ENCODE results near the gene PDE11A.
A peak's percentile ranks its signal among the peaks of the same experiment; 100 is the strongest.
"Not testable (repeated sequence)": the region's sequence is repeated elsewhere in the genome, so short reads cannot be mapped to it uniquely, and the experiment has no call there.

Gene PDE11A

DNA sequence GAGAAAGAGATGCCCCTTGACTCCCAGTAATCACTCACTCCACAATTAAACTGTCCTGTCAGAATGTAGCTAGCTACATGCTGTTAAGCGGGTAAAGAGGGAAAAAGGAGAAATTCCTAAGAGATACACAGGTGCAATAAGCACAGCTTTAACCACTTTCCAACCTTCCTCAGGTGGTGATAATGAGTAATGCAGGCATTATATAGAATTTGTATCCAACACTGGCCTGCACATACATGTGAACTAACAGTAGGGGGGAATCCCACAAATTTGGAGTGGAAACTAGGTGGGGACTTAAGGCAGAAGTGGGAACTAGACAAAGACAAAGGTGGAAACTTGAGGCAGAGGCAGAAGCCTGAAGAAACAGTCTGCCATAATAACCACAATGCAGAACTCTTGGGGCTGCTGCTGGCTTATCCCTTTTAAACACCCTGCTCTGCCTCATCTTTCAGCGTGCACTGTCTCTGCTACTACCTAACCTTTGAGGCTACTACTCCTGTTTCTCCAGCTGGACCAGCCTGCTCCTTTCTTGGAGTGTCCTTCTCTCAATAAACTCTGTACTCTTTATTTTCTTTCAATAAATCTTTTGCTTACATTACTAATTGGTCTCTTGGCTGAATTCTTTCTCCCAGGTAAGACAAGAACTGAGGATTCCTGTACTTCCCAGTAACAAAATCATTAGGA lies 259.7 kb downstream of the PDE11A start:
- no peak for DNase-seq (ENCODE audit: low read depth)

DNA sequence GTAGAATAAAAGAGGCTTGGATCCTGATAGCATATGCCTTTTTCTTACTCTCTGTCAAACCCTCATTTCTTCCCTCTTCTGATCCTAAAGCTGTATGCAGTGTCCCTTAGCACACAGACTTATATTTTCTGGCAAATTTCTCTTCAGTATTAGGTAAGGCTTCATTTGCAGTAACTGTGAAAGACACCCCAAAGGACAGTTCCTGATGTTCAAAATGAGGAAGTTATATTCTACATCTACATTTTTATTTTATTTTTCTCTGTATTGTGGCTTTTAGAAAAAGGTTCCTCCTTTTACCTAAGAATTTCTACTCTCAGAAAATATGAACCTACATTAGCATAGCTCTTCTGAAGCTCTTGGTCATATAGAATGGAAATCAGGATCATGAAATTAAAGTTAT lies 261.7 kb downstream of the PDE11A start:
- no peak for DNase-seq (ENCODE audit: low read depth)

DNA sequence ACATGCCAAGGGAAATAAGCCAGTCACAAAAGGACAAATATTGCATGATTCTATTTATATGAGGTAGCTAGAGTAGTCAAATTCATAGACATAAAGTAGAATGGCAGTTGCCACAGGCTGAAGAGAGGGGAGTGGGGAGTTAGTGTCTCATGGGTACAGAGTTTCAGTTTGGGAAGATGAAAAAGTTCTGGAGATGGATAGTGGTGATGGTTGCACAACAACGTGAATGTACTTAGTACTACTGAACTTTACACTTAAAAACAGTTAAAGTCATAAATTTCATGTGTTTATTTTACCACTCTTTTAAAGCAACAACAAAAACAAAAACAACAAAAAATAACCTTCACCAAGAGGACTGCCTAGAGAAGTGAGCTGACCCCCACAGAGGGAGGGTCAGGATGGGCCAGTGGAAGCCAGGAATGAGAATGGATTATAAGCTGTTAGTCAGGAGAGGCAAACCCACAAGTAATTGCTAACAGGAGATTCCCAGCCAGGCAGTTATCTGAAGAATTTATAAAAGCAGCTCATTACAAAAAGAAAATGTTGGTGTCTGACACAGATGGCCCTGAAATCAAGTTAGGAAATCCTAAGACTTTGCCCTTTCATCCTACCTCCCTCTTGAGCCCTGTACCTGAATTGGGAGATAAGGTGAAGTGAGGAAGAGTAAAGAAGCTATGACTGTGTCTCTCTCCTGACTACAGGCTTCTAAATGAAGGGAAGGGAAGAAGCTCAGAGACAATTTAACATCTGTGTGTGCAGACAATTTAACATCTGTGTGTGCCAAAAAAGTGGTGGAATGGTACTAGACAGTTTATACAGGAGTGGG lies 263.4 kb downstream of the PDE11A start:
- DNase-seq (ENCODE audit: low read depth): no peak

DNA sequence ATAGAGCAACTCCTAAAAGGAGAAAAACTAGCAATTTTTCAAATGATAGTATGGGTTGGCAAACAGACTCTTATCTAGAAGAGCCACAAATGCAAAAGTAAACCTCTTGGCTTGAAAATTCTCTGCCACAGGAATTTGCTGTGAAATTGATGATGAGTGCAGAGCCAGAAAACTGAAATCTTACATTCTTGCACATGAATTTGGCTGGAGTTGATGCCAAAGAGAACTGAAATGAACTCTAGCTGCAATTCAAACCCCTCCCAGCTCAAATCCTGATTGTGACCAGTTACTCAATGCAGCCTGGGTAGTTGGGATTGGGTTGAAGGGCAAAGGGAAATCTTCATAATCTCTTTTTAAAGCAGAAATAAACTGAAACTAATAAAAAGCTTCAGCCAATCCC lies 266.6 kb downstream of the PDE11A start:
- DNase-seq (ENCODE audit: low read depth): no peak

DNA sequence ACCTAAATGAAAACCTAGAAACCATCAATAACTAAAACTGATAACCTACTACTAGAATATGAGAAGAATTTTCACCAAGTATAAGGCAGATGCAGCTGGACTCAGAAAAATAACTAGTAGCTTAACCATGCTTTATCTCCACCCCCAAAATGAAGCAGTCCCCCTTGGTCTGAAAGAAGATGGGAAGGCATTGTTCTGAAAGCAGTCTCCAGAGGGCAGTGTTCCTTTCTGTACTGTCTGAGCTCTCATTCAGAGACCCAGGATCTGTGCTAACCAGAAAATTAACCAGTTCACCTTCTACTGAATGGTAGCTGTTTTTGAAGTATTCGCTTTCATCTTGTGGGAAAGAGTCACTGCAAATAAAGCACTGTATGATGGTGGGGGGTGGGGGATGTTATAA lies 273.0 kb downstream of the PDE11A start:
- no peak for DNase-seq (ENCODE audit: low read depth)

DNA sequence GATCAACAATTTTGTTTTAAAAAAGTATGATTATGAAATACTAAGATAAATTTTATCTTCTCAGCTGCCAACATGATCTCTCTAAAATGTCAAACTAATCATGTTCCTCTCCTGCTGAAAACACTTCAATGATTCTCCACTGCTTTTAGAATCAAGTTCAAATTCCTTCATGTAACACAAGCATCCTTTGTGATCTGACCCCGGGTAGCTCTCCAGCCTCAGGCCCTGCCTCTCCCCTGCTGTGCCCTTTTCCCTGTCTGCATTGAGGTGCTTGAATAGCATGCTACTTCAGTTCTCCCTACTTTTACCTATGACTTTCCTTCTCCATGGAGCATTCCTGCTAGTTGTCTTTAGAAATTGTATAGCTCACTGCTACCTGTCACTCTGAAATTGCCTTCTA lies 274.8 kb downstream of the PDE11A start:
- no peak for DNase-seq (ENCODE audit: low read depth)

DNA sequence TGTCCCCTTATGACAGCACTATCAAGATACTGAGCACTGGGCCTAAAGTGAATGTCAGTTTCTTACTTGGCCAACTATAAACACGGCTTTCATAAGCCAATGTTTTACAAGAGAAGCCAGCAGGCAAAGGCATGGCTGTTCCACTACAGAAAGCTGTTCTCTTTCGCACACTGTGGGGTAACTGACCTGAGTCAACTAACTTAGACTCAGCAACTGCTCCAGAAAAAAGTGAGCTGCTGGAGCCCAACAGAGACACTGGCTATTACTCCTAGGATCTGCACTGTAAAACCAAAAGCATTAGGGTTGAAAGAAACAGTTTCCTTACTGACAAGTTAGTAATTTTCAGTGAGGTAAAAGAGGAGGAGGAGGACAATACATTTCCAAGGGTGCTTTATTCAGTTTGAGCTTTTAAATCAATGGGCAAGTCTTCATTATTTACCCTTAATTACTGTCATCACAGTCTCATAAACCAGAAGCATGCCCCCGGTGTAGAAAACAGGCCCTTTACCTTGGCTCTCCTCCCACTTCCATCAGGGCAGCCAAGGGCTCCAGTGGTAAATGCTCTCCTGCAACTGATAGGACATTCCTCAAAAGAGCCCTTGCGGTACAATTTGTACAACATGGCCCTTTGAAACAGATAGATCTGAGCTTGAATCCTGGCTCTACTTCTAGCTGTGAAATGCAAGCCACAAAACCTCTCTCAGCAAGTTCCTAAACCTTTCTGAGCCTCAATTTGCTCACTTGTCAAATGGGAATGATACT lies 275.7 kb downstream of the PDE11A start:
- DNase-seq (ENCODE audit: low read depth): no peak

DNA sequence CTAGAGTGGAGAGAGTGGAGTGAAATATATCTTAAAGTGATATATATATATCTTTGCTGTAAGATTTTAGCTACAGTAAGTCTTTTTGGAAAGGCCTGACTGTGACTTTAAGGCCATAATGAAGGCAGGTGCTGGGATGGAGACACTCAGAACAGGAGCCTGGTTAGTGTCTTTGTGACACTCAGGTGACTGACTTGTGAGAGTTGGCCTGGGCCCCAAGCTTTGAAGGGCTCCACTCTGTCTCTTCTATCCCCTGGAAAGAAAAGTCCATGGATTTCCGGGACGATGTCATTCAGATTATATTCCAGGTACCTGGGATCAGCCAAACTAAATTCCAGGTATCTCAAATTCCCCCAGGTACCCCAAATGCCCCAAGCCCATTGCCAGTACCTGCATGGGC lies 276.6 kb downstream of the PDE11A start:
- no peak for DNase-seq (ENCODE audit: low read depth)

DNA sequence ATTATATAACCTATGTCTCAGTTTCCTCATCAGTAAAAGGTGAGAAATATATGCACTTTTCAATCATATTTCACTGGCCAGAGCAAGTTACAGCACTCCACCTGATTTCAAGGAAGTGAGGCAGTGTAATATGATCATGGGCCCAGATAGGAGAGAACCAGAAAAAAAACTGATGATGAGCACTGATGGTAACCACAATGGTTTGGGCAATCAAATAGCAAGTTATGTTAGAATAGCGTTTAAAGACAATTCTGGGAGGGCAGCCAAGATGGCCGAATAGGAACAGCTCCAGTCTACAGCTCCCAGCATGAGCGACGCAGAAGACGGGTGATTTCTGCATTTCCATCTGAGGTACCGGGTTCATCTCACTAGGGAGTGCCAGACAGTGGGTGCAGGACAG lies 287.4 kb downstream of the PDE11A start:
- DNase-seq (ENCODE audit: low read depth): not testable (repeated sequence)

DNA sequence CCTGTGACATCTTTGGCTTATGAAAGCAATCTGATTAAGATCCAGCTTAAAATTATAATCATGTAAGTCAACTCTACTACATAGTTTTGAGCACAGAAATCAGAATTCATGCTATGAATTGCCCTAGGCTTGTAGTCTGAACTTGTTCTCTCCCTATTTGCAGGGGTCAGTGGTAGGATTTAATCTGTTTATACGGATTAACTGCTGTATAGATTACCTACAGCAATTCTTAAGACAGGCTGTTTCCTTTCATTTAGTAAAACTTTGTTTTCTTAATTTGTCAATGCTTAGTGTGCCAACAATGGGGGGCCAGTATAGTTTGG lies 287.9 kb downstream of the PDE11A start:
- DNase-seq (ENCODE audit: low read depth): no peak

DNA sequence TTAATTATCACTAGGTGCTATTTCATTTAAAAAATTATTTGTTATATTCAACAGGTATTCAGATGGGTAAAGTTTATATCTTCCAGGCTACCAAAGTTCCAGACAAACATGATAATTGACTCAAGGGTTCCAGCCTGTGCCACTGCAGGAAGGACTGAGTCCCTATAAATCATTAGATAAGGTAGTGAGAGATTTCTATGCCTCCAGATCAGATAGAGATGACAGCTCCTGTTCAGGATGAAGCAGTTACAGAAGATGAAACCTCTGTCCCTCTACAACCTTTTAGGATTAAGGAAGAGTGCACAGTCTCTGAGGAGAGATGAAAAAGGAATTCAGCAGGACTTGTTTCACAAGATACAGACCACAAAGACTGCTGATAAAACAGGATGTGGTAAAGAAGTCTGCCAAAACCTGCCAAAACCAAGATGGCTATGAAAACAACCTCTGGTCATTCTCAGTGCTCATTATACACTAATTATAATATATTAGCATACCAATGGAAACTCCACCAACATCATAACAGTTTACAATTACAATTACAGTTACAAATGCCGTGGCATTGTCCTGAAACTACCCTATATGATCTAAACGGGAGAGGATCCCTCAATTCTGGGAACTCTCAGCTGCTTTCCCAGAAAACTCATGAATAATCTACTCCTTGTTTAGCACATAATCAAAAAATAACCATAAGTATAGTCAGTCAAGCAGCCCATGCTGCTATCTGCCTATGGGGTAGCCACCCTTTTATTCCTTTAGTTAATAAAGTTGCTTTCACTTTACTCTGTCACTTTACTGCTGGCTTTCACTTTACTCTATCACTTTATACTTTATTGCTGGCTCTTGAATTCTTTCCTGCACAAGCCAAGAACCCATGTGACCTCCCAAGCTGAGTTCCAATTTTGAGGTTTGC lies 288.5 kb downstream of the PDE11A start:
- no peak for DNase-seq (ENCODE audit: low read depth)

DNA sequence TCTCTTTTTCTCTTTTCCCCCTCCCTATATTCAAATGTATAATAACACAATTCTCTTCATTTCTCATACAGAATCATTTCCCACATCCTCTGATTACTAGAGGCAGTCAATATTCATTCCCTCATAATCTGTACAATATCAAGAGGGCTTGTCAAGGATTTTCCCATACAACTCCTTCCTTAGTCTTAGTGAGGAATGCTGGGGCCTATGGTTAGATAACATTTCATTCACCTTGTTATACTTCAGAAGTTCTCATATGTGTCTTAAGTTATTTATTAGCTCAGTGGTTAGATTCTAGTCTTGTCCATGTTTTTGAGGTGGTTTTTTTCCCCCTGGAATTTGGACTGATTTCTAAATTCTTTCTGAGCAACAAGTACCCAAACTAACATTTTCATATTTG lies 289.5 kb downstream of the PDE11A start:
- DNase-seq (ENCODE audit: low read depth): no peak

DNA sequence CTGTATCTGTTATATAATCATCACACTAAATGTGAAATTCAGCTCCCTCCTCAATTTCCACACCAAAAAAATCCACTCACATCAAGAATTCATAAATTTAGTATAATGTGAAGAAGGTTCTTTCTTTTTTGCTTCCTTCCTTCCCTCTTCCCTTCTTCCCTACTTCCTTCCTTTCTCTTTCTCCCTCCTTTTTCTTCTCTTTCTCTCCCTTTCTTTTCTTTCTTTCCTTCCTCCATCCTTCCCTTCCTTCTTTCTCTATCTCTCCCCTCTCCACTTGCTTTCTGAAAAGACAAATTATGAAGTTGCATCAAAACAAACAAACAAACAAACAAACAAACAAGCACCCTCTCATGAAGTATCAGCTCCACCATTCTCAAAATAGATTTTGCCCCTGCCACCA lies 290.0 kb downstream of the PDE11A start:
- DNase-seq (ENCODE audit: low read depth): no peak

DNA sequence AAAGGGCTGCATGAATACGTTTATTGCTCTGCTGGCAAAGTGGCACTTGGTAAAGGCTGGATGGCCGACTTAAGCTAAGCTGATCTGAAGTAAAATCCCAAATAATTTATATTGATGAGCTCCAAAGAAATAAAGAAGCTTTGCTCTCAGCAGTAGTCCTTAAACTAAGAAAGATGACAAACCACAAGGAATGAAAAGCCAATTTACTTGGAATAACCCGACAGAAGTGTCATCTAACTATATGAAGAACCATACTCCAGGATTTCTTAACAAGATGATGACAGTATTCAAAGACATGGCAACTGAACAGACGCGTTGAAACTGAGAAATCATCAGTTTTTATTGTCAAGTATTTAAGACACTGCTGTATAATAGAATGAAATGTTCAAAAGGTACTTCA lies 294.1 kb downstream of the PDE11A start:
- no peak for DNase-seq (ENCODE audit: low read depth)

DNA sequence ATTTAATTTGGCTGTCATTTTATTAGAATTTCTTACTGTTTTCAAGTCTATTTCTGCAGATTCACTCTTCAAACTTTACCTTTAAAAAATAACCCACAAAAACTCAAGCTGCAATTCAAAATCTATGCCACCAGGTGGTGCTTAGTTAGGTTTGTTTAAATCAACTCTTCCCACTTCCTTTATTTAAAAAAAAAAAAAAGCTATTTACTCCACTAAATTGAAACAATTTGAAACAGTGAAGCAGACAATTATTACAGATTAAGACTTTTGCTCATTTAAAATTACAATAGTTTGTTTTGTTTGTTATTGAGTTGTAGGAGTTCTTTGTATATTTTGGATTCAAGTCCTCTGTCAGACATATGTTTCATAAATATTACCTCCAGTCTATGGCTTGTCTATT lies 300.0 kb downstream of the PDE11A start:
- no peak for DNase-seq (ENCODE audit: low read depth)

DNA sequence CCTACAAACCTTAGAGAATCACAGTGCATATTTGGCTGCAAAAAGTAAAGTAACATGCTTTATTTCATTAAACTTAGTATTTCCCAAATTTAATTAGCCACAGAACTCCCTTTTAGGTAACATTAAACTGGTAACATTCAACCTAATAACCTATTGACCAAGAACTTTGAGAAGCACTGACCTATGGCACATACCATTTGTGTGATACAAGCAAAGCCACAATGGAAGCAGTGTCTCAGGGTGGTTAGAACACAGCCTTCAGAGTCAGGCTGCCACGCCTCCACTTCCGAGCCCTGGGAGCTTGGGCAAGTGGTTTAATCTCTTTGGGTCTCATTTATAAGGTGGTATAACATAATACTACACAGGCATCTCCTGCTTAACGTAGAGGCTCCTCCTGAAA lies 301.4 kb downstream of the PDE11A start:
- no peak for DNase-seq (ENCODE audit: low read depth)

DNA sequence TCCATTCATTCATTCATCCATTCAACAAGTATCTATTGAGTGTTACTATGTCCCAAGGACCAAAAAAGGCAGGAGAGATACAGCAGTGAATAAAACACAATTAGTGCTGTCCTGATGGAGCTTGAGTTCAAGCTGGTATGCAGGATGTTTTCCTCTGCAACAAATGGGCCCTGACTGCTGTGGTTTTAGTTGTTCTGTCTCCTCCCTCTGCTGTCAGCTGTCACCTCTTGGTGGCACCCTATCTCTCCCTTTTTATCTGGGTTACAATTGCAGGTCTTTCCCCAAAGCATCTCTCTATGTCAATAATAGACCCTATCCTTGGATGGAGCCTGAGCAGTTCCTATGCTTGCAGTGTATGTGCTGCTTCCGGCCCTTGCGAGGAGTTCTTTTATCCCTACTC lies 304.8 kb downstream of the PDE11A start:
- DNase-seq (ENCODE audit: low read depth): no peak

DNA sequence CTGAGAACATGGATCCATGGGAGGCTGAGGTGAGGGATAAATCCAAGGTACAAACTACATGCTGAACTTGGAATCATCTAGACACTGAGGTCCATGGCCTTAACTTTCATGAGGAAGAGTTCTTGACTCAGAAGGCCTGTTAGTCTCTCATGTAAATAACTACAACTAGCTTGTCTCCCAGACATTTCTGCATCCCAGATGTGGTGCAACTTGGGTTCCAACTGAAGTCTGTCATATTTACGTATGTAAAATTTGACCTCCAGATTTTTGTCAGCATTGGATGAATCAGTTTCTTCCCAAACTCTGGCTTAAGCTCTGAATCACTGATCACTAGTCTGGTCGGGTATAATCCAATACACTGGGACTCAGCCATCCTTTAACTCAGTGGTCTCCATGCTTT lies 306.9 kb downstream of the PDE11A start:
- no peak for DNase-seq (ENCODE audit: low read depth)

DNA sequence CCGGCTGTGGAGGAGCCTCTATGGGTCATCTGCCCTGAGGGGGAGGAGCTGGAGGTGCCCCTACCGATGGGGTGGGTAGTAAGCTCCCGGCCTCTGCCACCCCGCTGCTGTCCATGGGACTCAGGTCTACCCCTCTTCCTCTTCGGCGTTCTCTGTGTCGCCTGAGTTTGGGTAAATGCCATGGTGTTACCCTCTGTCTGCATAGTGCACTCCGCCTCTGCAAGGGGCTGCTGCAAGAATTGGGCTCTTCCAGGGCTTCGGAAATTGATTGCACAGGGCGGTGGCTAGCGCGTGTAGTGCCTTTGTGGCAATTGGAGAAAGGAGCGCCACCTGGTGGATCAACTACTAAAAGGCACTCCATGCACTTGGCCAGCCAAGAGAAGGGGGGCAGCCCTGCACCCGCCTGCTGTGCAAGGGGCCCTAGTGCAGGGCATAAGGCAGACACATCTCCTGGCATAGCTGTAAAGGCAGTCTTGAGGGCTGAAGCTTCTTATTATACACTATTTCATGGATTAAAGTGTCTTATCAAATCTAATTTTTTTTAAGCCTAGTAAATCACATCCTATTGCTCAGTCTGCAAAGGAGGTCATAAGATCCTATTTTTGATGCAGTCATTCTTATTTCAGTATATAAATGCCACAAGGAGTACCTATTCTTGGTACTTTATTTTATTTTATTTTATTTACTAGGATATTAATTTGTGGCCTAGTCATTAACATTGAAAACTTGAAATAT lies 308.9 kb downstream of the PDE11A start:
- DNase-seq (ENCODE audit: low read depth): peak; percentile 59

DNA sequence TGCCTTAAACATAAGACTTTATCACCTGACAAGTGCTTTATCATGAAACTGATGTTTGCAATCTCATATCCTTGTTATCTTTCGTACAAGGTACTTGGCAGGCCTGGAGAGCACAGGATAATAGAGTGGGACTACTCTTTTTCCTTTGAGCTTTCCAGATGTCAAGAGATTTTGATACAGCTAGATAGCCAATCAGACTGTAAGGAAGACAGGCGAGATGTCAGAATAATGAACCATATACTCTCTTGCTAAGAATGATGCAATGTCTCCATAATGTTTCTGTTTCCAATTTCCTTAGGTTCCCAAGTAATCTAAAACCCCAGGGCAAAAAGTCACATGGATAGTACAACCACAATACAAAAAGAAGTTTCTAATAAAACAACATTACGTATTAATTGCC lies 313.1 kb downstream of the PDE11A start:
- no peak for DNase-seq (ENCODE audit: low read depth)

DNA sequence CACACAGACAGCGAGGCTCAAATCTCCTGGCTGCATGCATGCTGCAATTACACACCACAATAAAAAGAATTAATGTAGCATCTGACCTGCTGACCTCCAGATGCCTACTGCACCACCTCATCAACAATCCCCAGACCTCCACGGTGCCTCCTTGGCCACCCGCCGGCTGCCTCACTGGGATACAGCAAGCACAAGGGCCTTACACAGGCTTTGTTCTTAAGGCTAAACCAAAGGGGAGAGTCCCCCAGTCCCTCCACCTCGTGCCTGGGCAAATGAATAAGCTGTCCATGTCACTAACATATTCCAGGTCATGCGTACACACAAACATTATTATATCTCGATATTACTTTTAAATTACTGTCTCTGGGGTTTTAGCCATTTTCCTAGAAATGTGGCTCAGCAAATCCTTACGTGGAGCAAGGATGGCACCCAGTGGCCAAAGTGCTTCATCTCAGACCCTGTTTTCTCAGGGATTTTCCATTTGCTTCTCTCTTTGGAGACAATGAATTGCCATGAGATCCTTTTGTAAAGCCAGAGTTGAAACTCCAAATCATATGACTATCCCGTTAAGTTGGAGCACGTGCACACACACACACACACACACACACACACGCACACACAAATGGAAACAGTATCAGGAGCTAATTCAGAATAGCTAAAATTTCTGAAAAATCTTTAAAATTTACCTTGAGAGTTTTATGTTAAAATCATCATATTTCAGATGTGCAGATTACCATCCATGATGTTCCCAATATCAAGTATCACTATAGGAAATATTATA lies 313.8 kb downstream of the PDE11A start:
- DNase-seq (ENCODE audit: low read depth): no peak

All from stimulated activated CD4-positive, alpha-beta T cell treated with anti-CD3 and anti-CD28 coated beads, Interleukin-2, amount 100 ng/mL, for 4 hours (primary cell).